Endothelial cell of umbilical vein (primary cell): Measurements from ENCODE around the gene STAB2. TPM values are rescaled to one million over a fixed set of nuclear protein-coding genes. Genes with fewer than 3 reads are reported as not detected.

Experiments used
- BruUV-seq: library from RNA; stranded (reverse); fragments of 400-500 nt; replicated peaks from 2 replicates; lab custom pipeline; 2021; lab: Mats Ljungman, UMichigan
- CTCF ChIA-PET: fragments of 300-600, 350-600 bp; sonication (Branson Sonifier 250); formaldehyde crosslinking; loops from one replicate; lab custom pipeline; 2021; ENCODE audit warnings: antibody characterized with exemption, inconsistent platforms; lab: Charles Lee
- POLR2A ChIA-PET: fragments of 300-600, 350-600 bp; sonication (Branson Sonifier 250); formaldehyde crosslinking; loops from one replicate; lab custom pipeline; 2021; ENCODE audit warnings: antibody characterized with exemption, inconsistent platforms; lab: Charles Lee
- DNase-seq: peaks from one replicate; pipeline ENCODE4 v3.0.0-alpha.2; 2011; ENCODE audit warnings: low read depth, low spot score
- FAIRE-seq: peaks from 2 replicates; lab custom pipeline; 2011; peaks lifted over from hg19 to GRCh38; lab: Jason Lieb, UNC
- H2AFZ ChIP-seq: 2 replicates; pipeline ENCODE4 v1.6.0; 2012; ENCODE audit warnings: low read depth, low read length, control low read depth, inconsistent platforms
- H3K27ac ChIP-seq: 2 replicates; pipeline ENCODE4 v1.5.1; 2011; ENCODE audit warnings: low read depth, mild to moderate bottlenecking, control low read depth, low read length, moderate library complexity; ENCODE audit not compliant: insufficient read depth
- H3K27me3 ChIP-seq, 2 experiments: 2 replicates each; pipeline versions ENCODE4 v1.6.0 to v1.6.1; 2011; ENCODE audit warnings: low read length in 2 of 2, mixed read lengths in 1 of 2; ENCODE audit not compliant: control insufficient read depth in 2 of 2, insufficient read depth in 2 of 2
- H3K36me3 ChIP-seq, 2 experiments: 2 replicates in 1 of 2; 3 replicates in 1 of 2; pipeline ENCODE4 v1.5.1; 2011; ENCODE audit warnings: low read length in 2 of 2, mild to moderate bottlenecking in 1 of 2, moderate library complexity in 1 of 2; ENCODE audit not compliant: control insufficient read depth in 2 of 2, insufficient read depth in 2 of 2; ENCODE audit errors: extremely low read depth in 1 of 2
- H3K4me1 ChIP-seq: 3 replicates; pipeline ENCODE4 v1.5.1; 2011; ENCODE audit warnings: mild to moderate bottlenecking, low read length; ENCODE audit not compliant: control insufficient read depth, insufficient read depth; ENCODE audit errors: extremely low read depth
- H3K4me2 ChIP-seq: 2 replicates; pipeline ENCODE4 v1.6.1; 2011; ENCODE audit warnings: low read length, control low read depth, mixed read lengths; ENCODE audit not compliant: insufficient read depth
- H3K4me3 ChIP-seq, 3 experiments: fragments of 200-600 bp in 1 of 3; sonication (generic), shearing (Covaris generic) in 1 of 3; replicated peaks in 1 of 3; 2 replicates each; pipeline ENCODE4 v1.5.1; 2011 to 2016; ENCODE audit warnings: control low read depth in 3 of 3, low read length in 3 of 3, mild to moderate bottlenecking in 2 of 3, inconsistent platforms in 1 of 3, low read depth in 1 of 3, moderate library complexity in 1 of 3; ENCODE audit not compliant: insufficient read depth in 1 of 3
- H3K79me2 ChIP-seq: 2 replicates; pipeline ENCODE4 v1.6.0; 2012; ENCODE audit warnings: low read length, inconsistent platforms; ENCODE audit not compliant: control insufficient read depth, insufficient read depth
- H3K9ac ChIP-seq: replicated peaks from 2 replicates; pipeline ENCODE3; 2011; ENCODE audit warnings: low read length, control low read depth; ENCODE audit not compliant: insufficient read depth; ENCODE audit errors: extremely low read depth
- H3K9me1 ChIP-seq: replicated peaks from 3 replicates; pipeline ENCODE4 v1.6.0; 2011; ENCODE audit warnings: mild to moderate bottlenecking, low read length; ENCODE audit not compliant: control insufficient read depth, insufficient read depth; ENCODE audit errors: extremely low read depth
- H3K9me3 ChIP-seq: replicated peaks from 2 replicates; pipeline ENCODE4 v1.5.1; 2012; ENCODE audit warnings: low read length, inconsistent platforms; ENCODE audit not compliant: control insufficient read depth, insufficient read depth
- H4K20me1 ChIP-seq: replicated peaks from 2 replicates; pipeline ENCODE3; 2011; ENCODE audit warnings: mild to moderate bottlenecking, low read length; ENCODE audit not compliant: control insufficient read depth, insufficient read depth; ENCODE audit errors: extremely low read depth
- EZH2 ChIP-seq: IDR thresholded peaks from 2 replicates; pipeline ENCODE4 v1.6.1; 2012; ENCODE audit warnings: borderline replicate concordance, low read depth, mild to moderate bottlenecking, moderate library complexity, low read length, inconsistent platforms; ENCODE audit not compliant: severe bottlenecking
- FOS ChIP-seq: IDR thresholded peaks from 2 replicates; pipeline ENCODE4 v1.6.1; 2011; ENCODE audit warnings: mild to moderate bottlenecking, low read length, moderate library complexity, borderline replicate concordance; ENCODE audit not compliant: insufficient read depth
- GATA2 ChIP-seq: IDR thresholded peaks from 2 replicates; pipeline ENCODE4 v1.7.0; 2011; ENCODE audit warnings: low read depth, mild to moderate bottlenecking, moderate library complexity, mixed read lengths, low read length; ENCODE audit not compliant: insufficient read length, insufficient read depth
- JUN ChIP-seq: IDR thresholded peaks from 2 replicates; pipeline ENCODE4 v1.6.1; 2011; ENCODE audit warnings: borderline replicate concordance, low read depth; ENCODE audit not compliant: insufficient read length, insufficient read depth
- MYC ChIP-seq: IDR thresholded peaks from one replicate; pipeline ENCODE4 v1.6.1; 2011; ENCODE audit warnings: mild to moderate bottlenecking, low read depth, low read length
- POLR2A ChIP-seq: IDR thresholded peaks from 2 replicates; pipeline ENCODE4 v1.6.1; 2012; ENCODE audit warnings: low read depth, mild to moderate bottlenecking, control low read depth, low read length
- POLR2AphosphoS5 ChIP-seq: IDR thresholded peaks from 2 replicates; pipeline ENCODE4 v1.6.1; 2012; ENCODE audit warnings: low read depth, mild to moderate bottlenecking, control low read depth, low read length, moderate library complexity; ENCODE audit not compliant: insufficient read depth
- dilution Hi-C: fragments of 300-500 bp; cut with MboI; formaldehyde crosslinking; loops from one replicate; pipeline ENCODE4 v1.15.0; 2019; ENCODE audit warnings: low sequenced_read_pairs; ENCODE audit not compliant: extremely low pct_ligation_motif_present
- intact Hi-C: fragments of 100-400 bp; cut with micrococcal nuclease; formaldehyde crosslinking; loops from one replicate; pipeline ENCODE4 v1.10.0; 2022
- polyA plus RNA-seq, 4 experiments: library from polyadenylated mRNA; depleted of rRNA in 3 of 4; stranded (reverse) in 3 of 4; unstranded in 1 of 4; fragments of >200 nt; gene quantifications; 2 replicates each; pipeline versions ENCODE4 v1.2.1 to v1.2.3, GENCODE V29; 2011 to 2012; ENCODE audit warnings: missing spikeins in 1 of 4
- total RNA-seq: library from RNA; stranded (reverse); gene quantifications from 2 replicates; pipeline ENCODE4 v1.2.3, GENCODE V29; 2021
- TF ChIP-seq, protein P1 (sequence below), 2 donors: IDR thresholded peaks; 1 replicate in 1 of 2; 2 replicates in 1 of 2; pipeline ENCODE4 v1.5.1; 2011; ENCODE audit warnings: low read length in 2 of 2, mild to moderate bottlenecking in 2 of 2, moderate library complexity in 2 of 2, control low read depth in 1 of 2, inconsistent platforms in 1 of 2, low read depth in 1 of 2; ENCODE audit not compliant: insufficient read depth in 1 of 2; ENCODE audit errors: extremely low read depth in 1 of 2
- TF ChIP-seq, protein P2 (sequence below): IDR thresholded peaks from 2 replicates; pipeline ENCODE4 v1.6.1; 2011; ENCODE audit not compliant: insufficient read depth, insufficient read length

Gene STAB2
- total and polyA plus RNA-seq, 2 donors (not counting 3 experiments of a cell fraction or from before 2014, with no cell fraction given), result 0.01 TPM; not detected in 1

DNA sequence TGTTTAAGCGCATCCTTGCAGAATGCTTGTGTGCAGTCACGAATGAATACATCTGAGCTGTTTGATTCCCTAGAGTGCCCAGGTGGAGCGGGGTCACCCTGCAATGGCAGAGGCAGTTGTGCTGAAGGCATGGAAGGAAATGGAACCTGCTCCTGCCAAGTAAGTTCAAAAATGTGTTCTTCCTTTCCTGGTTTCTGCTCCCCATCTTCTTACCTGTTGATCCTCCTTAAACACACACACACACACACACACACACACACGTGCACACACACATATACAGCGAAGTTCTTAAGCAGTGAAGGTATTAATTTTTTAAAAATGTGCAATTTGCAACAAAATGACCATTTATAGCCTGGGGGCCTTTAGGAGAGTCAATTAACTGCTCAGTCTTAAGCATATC, 33.3 kb downstream of the STAB2 start:
- no peaks in the 10 kb centered on the region for H3K4me1 ChIP-seq
- H3K4me2 ChIP-seq, result no peak overlapping the region
- intact Hi-C loops, result no loop called here
- H4K20me1 ChIP-seq, result no peaks in the 10 kb centered on the region
- CTCF ChIA-PET, result interaction anchor here (2.9 kb wide), 1 partner anchor 12 kb away, joined by 14 read pairs; no protein-coding TSS in a partner anchor
- no TSS peak for BruUV-seq
- H3K27me3 ChIP-seq, result no peaks in the 10 kb centered on the region
- no peak overlapping the region for H3K9ac ChIP-seq
- H3K79me2 ChIP-seq, result no peaks in the 10 kb centered on the region
- no peaks in the 10 kb centered on the region for H3K9me1 ChIP-seq
- no peaks in the 10 kb centered on the region for H3K9me3 ChIP-seq
- no peak overlapping the region for H2AFZ ChIP-seq
- no peak overlapping the region for H3K4me3 ChIP-seq
- H3K27ac ChIP-seq, result no peak overlapping the region
- POLR2A ChIA-PET, result no interaction called here
- no peak for TF ChIP-seq FOS
- TF ChIP-seq, protein P1, sequence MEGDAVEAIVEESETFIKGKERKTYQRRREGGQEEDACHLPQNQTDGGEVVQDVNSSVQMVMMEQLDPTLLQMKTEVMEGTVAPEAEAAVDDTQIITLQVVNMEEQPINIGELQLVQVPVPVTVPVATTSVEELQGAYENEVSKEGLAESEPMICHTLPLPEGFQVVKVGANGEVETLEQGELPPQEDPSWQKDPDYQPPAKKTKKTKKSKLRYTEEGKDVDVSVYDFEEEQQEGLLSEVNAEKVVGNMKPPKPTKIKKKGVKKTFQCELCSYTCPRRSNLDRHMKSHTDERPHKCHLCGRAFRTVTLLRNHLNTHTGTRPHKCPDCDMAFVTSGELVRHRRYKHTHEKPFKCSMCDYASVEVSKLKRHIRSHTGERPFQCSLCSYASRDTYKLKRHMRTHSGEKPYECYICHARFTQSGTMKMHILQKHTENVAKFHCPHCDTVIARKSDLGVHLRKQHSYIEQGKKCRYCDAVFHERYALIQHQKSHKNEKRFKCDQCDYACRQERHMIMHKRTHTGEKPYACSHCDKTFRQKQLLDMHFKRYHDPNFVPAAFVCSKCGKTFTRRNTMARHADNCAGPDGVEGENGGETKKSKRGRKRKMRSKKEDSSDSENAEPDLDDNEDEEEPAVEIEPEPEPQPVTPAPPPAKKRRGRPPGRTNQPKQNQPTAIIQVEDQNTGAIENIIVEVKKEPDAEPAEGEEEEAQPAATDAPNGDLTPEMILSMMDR (IDR thresholded peaks at IDR 0.05; ENCODE audit: extremely low read depth in 1 of 2, insufficient read depth in 1 of 2, low read depth in 1 of 2, low read length in 2 of 2), result no peak
- no peak for TF ChIP-seq EZH2
- TF ChIP-seq MYC, result no peak
- no peak for TF ChIP-seq POLR2AphosphoS5
- no peak for TF ChIP-seq POLR2A
- TF ChIP-seq, protein P2, sequence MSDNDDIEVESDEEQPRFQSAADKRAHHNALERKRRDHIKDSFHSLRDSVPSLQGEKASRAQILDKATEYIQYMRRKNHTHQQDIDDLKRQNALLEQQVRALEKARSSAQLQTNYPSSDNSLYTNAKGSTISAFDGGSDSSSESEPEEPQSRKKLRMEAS, result no peak
- no peak for TF ChIP-seq JUN
- TF ChIP-seq GATA2, result no peak
- H3K36me3 ChIP-seq, result no peaks in the 10 kb centered on the region
- no peak for DNase-seq
- dilution Hi-C loops, result no loop called here
- FAIRE-seq, result no peak
